ENCODE results near the gene NDUFB4. TPM values are rescaled to one million over a fixed set of nuclear protein-coding genes. Genes with fewer than 3 reads are reported as not detected.

NDUFB4 gene
- total RNA-seq: 100 to 1,000 TPM in 3 of 4 donors, 10 to 100 TPM in 1; 81.4 to 197 (median 119) TPM

DNA sequence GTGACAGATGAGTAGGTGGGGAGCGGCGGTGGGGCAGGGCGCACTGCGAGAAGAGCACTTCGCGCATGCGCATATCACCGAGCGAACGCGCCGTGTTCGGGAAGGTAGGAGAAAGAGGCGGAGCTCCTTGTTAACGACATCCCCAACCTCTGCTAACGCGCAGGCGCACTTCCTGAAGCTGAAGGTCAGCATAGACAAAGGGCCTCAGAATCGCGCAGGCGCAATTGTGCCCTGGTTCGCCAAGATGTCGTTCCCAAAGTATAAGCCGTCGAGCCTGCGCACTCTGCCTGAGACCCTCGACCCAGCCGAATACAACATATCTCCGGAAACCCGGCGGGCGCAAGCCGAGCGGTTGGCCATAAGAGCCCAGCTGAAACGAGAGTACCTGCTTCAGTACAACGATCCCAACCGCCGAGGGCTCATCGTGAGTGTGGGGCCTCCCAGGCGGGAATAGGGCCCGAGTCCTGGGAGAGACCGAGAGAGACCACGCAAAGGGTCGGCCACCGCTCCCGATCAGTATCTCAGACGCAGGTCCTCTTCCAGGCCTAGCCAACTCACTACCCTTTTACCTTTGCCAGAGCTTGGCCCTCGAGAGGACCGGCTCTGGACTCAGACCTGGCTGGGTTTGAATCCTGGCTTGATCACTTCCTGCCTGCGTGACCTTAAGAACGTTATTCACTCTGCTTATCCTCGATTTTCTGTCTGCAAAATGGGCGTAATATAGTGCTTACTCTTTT, at the start of gene NDUFB4:
NDUFB4 (plus strand) TSS at position 221 of the 737 bp plus-strand sequence; CDS start at position 245, 24 bp downstream.
- Histone ChIP-seq H3K4me1 (peaks cover 5 to 48% (median 20%) of the 10 kb centered on the region in 3 donors), H3K9me3 (no peaks in the 10 kb centered on the region), H3K36me3 (peaks cover 0 to 37% (median 4%) of the 10 kb centered on the region in 3 donors), H3K27ac (peak within 1 kb of the TSS; percentile 88 to 97 (median 92)), H3K4me3 (peak within 1 kb of the TSS; percentile 57 to 88 (median 78)), H3K27me3 (no peaks in the 10 kb centered on the region)
- intact Hi-C loops (cut with DNase I): no loop called here
- 0% methylated on average over 17 to 45 of the region's 53 CpGs for WGBS, 2 donors
- TF ChIP-seq POLR2A (IDR thresholded peaks at IDR 0.05): peak in 3 of 4 donors; percentile 47 to 74 (median 60)
- TF ChIP-seq, protein P1, sequence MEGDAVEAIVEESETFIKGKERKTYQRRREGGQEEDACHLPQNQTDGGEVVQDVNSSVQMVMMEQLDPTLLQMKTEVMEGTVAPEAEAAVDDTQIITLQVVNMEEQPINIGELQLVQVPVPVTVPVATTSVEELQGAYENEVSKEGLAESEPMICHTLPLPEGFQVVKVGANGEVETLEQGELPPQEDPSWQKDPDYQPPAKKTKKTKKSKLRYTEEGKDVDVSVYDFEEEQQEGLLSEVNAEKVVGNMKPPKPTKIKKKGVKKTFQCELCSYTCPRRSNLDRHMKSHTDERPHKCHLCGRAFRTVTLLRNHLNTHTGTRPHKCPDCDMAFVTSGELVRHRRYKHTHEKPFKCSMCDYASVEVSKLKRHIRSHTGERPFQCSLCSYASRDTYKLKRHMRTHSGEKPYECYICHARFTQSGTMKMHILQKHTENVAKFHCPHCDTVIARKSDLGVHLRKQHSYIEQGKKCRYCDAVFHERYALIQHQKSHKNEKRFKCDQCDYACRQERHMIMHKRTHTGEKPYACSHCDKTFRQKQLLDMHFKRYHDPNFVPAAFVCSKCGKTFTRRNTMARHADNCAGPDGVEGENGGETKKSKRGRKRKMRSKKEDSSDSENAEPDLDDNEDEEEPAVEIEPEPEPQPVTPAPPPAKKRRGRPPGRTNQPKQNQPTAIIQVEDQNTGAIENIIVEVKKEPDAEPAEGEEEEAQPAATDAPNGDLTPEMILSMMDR (IDR thresholded peaks at IDR 0.05): no peak
- DNase-seq: peak; percentile 76

DNA sequence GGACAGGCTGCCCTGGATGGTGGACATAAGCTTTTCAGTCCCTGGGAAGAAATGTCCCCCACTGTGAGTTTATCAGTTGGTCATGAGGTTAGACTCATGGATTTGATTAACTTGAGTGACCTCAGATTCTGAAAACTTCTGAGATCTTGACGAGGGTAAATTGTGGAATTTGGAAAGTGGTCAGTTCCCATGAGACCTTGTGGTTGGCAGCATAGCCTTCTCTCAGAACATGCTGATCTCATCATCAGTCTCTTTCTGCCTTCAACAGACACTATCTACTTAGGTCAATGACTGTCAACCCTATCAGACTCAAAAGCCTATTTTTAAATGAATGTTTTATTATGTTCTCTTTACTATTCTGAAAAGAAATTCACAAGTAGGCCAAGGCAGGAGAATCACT, 45.6 kb upstream of the NDUFB4 start:
- 45 to 56% methylated on average over 1 of the region's 1 CpG for WGBS, 2 donors
- TF ChIP-seq POLR2A (IDR thresholded peaks at IDR 0.05): no peak
- TF ChIP-seq, protein P1 (IDR thresholded peaks at IDR 0.05): no peak
- Histone ChIP-seq H3K4me3 (no peak overlapping the region), H3K4me1 (no peaks in the 10 kb centered on the region), H3K9me3 (no peaks in the 10 kb centered on the region), H3K27me3 (no peaks in the 10 kb centered on the region), H3K36me3 (no peaks in the 10 kb centered on the region), H3K27ac (no peak overlapping the region)
- DNase-seq: no peak
- intact Hi-C loops (cut with DNase I): no loop called here

DNA sequence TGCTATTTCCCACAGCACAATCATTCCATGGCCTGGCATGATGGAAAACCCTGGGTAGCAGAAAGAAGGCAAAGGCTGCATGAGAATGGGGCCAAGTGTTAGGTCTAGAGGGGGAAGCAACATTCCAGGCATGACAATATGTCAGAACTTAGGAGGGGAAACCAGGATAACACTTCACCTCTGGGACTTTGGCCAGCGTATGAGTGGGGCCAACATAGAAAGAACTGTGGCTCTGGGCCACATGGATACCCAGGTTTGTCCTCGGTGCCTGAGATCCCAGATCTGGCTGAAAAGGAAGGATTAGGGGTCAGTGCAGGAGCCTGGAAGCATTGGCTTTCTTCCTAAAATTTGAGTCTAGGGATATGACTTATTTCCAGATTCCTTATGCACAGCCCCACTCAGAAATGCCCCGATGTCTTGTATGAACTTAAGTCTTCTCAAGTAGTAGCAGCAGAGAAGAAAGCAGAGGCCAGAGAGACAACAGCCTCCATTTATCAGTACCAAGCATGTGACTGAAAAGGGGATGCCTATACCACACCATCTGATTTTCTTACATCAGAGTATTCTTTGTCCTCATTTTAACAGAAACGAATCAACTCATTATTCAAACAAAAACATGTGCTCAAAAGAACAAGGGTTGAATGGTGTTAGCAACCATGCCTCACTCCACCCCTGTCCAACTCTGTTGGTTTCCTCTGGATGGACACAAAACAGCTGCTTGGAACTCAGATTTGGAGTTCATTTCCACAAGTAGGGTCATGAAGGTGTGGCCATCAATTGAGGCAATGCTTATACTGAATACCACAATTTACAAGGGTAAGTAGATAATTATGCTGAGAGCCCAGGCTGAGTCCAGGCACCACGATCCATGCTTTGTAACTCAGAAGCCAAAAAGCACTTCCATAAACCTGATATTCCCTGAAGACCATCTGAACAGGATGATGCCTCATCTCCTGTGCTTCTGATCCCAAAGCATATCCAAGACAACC, 43.7 kb upstream of the NDUFB4 start:
- Histone ChIP-seq H3K27ac (no peak overlapping the region), H3K9me3 (no peaks in the 10 kb centered on the region), H3K27me3 (no peaks in the 10 kb centered on the region), H3K36me3 (no peaks in the 10 kb centered on the region), H3K4me3 (no peak overlapping the region), H3K4me1 (peaks cover 0 to 6% (median 0%) of the 10 kb centered on the region in 3 donors)
- WGBS, 2 donors: 69 to 82% methylated on average over 5 of the region's 5 CpGs
- intact Hi-C loops (cut with DNase I): no loop called here
- TF ChIP-seq POLR2A (IDR thresholded peaks at IDR 0.05): no peak
- TF ChIP-seq, protein P1 (IDR thresholded peaks at IDR 0.05): no peak
- DNase-seq: no peak

DNA sequence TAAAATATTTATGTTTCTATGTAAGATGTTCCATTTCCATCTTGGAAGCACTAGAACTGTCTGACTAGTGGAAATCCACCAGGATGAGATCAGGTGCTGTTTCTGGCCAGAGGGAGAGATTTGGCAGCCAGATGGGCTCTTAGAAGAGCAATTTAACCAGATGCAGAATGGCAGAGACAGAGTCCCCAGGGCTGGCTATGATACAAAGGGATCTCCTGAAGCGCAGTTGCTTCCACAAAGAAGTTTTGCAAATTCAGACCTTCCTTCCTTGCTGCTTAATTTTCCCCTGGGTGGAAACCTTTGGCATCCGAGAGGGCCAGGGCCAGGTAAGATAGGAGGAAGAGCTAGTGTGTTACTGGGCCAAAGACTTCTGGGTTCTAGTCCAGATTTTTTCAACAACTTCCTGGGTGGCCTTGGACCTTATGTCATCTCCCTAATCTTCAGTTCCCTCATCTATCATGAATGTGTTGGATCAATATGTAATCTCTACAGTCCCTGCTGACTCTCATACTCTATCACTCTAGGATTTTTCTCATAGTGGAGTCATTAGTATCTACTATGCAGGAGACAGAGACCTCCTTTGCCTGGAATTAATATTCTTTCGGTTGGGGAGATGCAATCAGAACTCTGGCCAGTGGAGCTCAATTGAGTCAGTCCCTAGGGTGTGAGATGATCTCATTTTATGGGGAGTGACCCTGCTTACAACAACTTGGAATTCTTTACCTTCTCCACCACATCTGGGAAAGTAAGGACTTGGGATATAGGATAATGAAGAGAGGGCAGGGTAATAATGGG, 41.1 kb upstream of the NDUFB4 start:
- 84 to 86% methylated on average over 3 of the region's 3 CpGs for WGBS, 2 donors
- intact Hi-C loops (cut with DNase I): loop anchor here (5.0 kb wide), 2 partner anchors 133 to 313 kb away; no protein-coding TSS in a partner anchor

More for the DNA sequence above, 41.1 kb upstream of the NDUFB4 start:
- DNase-seq: no peak
- Histone ChIP-seq H3K27me3 (no peaks in the 10 kb centered on the region), H3K4me1 (peaks cover 7 to 26% (median 16%) of the 10 kb centered on the region in 3 donors), H3K9me3 (no peaks in the 10 kb centered on the region), H3K27ac (peak overlapping the region in 2 of 4 donors; percentile 21 to 62), H3K36me3 (no peaks in the 10 kb centered on the region), H3K4me3 (no peak overlapping the region)
- TF ChIP-seq, protein P1 (IDR thresholded peaks at IDR 0.05): no peak
- TF ChIP-seq POLR2A (IDR thresholded peaks at IDR 0.05): no peak

All from esophagus squamous epithelium (tissue), 5 donors.